Activated naive CD8-positive, alpha-beta T cell treated with anti-CD3 and anti-CD28 coated beads, Interleukin-2, amount 50 U/mL, for 16 hours (primary cell): ENCODE data around the gene ATXN1.
"Not testable (repeated sequence)": the region's sequence is repeated elsewhere in the genome, so short reads cannot be mapped to it uniquely, and the experiment has no call there.

Experiments
- DNase-seq: peaks from one replicate; pipeline ENCODE4 v3.0.0-alpha.2; 2020; ENCODE audit warnings: low read depth, low spot score

ATXN1 gene

GRCh38 chr6:16615215-16615614, 146.0 kb downstream of the ATXN1 start:
- not testable (repeated sequence) for DNase-seq

- DNase-seq = not testable (repeated sequence)
Observed at GRCh38 chr6:16614143-16614542, 147.1 kb downstream of the ATXN1 start.

GRCh38 chr6:16613504-16613903, 147.8 kb downstream of the ATXN1 start:
- not testable (repeated sequence) for DNase-seq

DNA sequence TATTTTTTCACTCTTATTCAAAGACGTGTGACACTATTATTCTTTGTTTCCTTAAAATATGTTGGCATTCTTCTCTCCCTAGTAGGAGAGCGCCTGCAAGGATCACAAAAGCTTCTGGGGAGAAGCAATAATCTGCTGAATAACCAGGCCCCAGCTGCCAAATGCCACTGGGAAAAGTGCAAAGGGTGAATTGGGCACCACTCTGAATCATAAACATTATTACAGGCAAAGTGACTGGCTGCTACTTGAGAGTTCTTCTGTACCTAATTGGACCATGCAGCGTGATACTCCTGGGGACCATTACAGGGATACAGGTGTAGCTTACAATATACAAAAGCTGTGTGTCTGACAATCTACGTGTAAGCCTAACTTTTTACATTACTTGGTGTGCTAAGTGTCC, 152.8 kb downstream of the ATXN1 start:
- DNase-seq = no peak

DNA sequence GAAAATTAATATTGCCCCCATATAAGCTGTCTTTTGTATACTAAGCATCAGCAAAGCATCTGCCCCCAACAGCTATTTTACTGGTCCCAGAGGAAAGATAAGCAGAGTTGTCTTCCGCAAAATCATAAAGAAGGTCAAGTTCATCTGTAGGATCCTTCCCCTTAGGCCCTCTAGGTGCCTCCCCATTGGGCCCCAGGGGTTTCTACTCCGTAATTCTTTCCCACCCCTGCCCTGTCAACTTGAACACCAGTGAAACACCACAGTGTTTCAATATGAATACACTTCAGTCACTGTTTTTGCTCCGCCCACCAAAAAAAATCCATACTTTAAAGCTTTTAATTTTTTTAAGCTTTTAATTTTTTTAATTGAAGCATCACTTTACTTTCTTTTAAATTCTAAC, 159.2 kb downstream of the ATXN1 start:
- no peak for DNase-seq

DNA sequence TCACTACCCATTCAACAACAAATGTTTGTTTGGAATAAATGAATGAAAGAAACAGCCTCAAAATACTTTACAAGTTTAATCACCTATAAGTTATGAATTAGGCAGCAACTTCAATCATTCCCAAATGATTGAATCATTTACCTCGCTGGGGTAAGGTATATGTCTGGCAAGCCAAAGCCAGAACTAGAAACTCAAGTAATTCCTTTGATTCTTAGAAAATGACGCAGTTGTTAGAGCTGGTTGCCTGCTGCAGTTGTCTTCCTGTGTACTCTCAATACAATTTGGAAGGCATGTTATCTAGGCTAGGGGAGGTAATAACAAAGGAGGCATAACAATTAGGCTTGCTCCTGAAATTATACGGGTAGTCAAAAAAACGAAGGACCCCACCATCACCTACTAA, 160.6 kb downstream of the ATXN1 start:
- no peak for DNase-seq

GRCh38 chr6:16600026-16600425, 161.2 kb downstream of the ATXN1 start:
- DNase-seq = no peak

GRCh38 chr6:16596616-16597331, 164.5 kb downstream of the ATXN1 start:
- DNase-seq = no peak

DNA sequence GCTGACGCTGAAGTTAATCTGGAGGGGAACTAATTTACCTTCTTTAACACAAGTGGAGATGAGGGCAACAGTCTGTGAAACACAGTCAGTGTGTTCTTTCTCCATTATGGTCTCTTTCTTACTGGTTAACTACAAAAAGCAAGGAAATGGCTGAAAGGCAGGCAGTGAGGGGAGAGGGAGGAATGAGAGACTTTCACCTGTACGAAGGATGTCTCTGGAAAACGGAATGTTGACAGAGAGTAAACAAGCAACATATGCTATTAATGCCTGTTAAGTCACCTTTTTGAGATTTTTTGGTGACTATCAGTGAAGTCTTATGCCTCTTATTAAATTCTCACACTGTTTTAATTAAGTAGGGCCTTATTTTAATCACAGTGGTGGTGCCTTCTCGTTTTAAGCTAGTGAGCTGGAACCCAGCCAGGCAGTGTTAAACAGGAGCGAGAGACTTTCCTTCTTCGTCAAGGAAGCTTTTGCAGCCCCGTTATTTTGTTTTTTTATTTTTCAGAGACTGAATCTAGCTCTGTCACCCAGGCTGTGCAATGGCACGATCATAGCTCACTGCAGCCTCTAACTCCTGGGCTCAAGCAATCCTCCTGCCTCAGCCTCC, 165.6 kb downstream of the ATXN1 start:
- DNase-seq = no peak

DNA sequence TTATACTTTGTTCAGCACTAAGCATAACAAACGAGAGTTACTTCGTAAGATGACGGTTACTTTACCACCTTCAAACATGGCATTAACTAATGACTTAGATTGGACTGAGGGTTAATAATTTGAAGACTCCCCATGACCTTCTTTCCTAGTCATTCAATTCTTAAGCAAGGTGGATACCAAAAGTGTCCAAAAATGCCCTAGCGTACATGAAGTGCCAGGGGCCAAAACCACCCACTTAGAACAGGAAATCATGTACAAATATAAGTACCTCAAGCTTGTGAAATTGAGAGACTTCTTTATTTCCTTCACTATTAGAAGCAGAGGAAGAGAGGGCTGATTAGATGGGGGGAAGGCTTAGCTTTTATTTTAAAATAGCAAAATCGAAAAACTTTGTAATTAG, 166.4 kb downstream of the ATXN1 start:
- no peak for DNase-seq

- no peak for DNase-seq
Observed at GRCh38 chr6:16592223-16592911, 168.9 kb downstream of the ATXN1 start.

GRCh38 chr6:16591396-16592222, 169.7 kb downstream of the ATXN1 start:
- DNase-seq = no peak

GRCh38 chr6:16585805-16586204, 175.5 kb downstream of the ATXN1 start:
- DNase-seq = no peak

DNA sequence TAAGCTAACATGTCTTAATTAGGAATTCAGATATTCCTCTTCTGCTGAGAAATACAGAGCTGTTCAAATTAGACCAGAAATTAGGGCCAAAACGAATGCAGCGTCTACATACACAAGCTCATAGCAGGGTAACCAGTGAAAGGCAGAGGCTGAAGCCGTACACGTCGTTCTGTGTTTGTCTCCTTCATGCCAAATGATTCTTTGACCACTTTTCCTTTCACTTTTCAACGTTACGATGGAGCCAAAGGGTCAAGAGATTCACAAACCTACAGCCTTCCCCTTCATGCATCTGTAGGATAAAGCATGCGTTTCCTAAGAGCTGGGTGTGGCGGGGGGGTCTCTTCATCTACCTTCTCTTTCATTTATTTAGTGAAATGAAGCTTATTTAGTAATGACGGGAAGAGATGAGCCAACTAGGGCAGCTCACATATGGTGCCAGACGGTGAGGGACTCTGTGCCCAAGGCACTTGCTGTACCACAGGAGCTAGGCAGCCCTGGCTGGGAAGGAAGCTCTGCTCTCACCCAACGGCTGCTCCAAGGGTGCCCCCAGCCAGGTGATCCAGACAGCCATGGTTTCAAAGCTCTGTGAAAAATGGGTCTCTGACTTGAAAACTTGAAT, 178.0 kb downstream of the ATXN1 start:
- DNase-seq = no peak

DNA sequence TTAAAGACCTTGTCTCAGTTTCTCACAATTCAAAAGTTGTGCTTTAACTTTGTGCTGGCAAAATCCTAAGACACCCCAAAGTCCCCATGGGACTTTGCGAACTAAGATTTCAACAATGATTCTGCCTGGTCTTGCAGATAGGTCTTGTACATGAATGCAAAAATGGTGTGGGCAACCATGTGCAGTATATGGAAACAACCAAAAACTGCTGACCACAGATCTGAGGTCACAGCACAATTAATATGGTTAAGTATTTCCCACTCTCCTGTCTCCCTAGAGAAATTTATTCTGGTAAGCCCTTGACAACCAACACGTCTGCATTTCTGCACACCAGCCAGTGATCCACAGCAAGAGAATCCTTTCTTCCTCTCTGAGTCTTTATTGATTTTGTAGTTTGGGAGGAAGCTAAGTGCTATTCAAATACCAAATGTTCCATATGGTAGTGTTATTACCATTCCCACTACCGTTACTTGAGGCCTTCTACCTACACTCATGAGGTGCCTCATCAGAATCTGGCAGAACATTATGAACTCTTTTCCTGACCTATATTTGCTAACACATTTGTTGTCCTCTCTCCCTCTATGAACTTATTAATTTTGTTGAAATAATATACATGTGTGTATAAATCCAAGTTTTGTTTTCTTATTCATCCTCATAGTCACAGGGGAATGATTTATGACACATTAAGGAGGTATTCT, 178.7 kb downstream of the ATXN1 start:
- DNase-seq = no peak

- no peak for DNase-seq
Observed at GRCh38 chr6:16578695-16579285, 182.5 kb downstream of the ATXN1 start.

- no peak for DNase-seq
Observed at GRCh38 chr6:16576451-16577368, 184.6 kb downstream of the ATXN1 start.

GRCh38 chr6:16575655-16576054, 185.6 kb downstream of the ATXN1 start:
- no peak for DNase-seq

DNA sequence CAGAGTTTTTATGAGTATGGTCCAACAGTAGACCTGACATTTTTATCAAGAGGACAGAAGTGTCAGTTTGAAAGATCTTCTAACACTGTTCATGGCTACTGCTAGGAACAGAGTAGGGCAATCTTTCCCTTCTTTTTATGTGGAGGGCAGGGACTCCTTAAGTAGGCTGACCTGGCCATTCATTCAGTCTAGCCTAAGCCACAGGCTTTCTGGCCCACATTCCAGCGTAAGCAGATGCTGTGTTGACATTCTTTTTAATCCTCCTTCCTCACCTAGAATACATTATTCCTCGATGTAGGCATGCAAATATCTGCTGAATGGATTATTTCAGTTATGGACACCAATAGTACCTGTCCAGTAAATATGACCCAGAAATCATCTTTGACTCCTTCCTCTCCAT, 188.3 kb downstream of the ATXN1 start:
- no peak for DNase-seq

DNA sequence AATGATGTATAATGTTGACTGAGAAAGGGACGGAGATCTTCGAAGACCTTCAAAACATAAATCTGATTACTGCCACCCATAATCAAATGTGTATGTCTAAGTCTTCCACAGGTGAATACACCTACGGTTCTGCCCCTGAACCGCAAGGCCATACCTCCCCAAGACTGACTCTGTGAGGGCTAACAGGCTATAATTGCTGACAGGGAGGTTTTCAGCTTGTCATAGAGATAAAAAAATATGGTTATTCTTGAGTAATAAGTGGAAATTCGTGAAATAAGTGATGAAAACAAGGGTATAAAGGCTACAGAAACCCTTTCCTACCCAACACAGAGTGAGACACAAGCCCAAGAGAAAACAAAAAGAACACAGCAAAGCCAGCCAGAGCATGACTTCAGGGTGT, 188.9 kb downstream of the ATXN1 start:
- DNase-seq = no peak
